K562 (cell line): ENCODE data around the gene PFN3. TPM values are rescaled to one million over a fixed set of nuclear protein-coding genes. Genes with fewer than 3 reads are reported as not detected.
A peak's percentile ranks its signal among the peaks of the same experiment; 100 is the strongest.

ENCODE experiments used
- DPF2 ChIP-seq: fragments of 450-650 bp; IDR thresholded peaks from 2 replicates; pipeline ENCODE4 v1.6.1; 2016
- E2F4 ChIP-seq: sonication (generic); formaldehyde crosslinking; IDR thresholded peaks from 2 replicates; pipeline ENCODE4 v1.8.0; 2022; ENCODE audit warnings: mild to moderate bottlenecking, low read depth, missing genetic modification reagents
- EGR1 ChIP-seq: fragments of 450-650 bp; conservative IDR thresholded peaks from 2 replicates; pipeline ENCODE4 v1.6.1; 2017; ENCODE audit warnings: mild to moderate bottlenecking
- FOS ChIP-seq: IDR thresholded peaks from 3 replicates; pipeline ENCODE4 v1.6.1; 2011; ENCODE audit not compliant: insufficient read length; ENCODE audit errors: extremely low read depth
- HDAC1 ChIP-seq, 2 experiments: fragments of 450-650 bp; IDR thresholded peaks; 2 replicates each; pipeline ENCODE4 v1.6.1; 2016 to 2017; ENCODE audit warnings: inconsistent platforms in 1 of 2, mild to moderate bottlenecking in 1 of 2, moderate library complexity in 1 of 2
- HEY1 ChIP-seq: fragments of 250-450 bp; sonication (Bioruptor Pico); IDR thresholded peaks from 2 replicates; pipeline ENCODE4 v1.5.0; 2020; ENCODE audit warnings: mild to moderate bottlenecking, moderate library complexity, borderline replicate concordance
- JUNB ChIP-seq: fragments of 450-650 bp; formaldehyde crosslinking; conservative IDR thresholded peaks from 2 replicates; pipeline ENCODE4 v1.4.0; 2020; ENCODE audit warnings: mild to moderate bottlenecking
- KLF16 ChIP-seq: IDR thresholded peaks from 2 replicates; pipeline ENCODE4 v1.6.1; 2016; ENCODE audit warnings: antibody characterized with exemption
- LEF1 ChIP-seq: fragments of 450-650 bp; IDR thresholded peaks from 2 replicates; pipeline ENCODE4 v1.6.1; 2016; ENCODE audit warnings: mild to moderate bottlenecking
- NFXL1 ChIP-seq: fragments of 450-650 bp; formaldehyde crosslinking; IDR thresholded peaks from 2 replicates; pipeline ENCODE4 v1.4.0; 2021; ENCODE audit warnings: mild to moderate bottlenecking
- RAD51 ChIP-seq: fragments of 450-650 bp; IDR thresholded peaks from 2 replicates; pipeline ENCODE4 v1.7.1; 2016; ENCODE audit warnings: low read depth, mild to moderate bottlenecking, borderline replicate concordance
- RBFOX2 ChIP-seq: fragments of 200-400 bp; formaldehyde crosslinking; IDR thresholded peaks from 2 replicates; pipeline ENCODE4 v1.6.1; 2017; ENCODE audit warnings: low read depth, mild to moderate bottlenecking, low read length, moderate library complexity
- SAFB ChIP-seq: fragments of 200-400 bp; formaldehyde crosslinking; IDR thresholded peaks from 2 replicates; pipeline ENCODE4 v1.6.1; 2017; ENCODE audit warnings: low read depth, low read length, borderline replicate concordance
- SMARCA4 ChIP-seq: fragments of 450-650 bp; IDR thresholded peaks from 2 replicates; pipeline ENCODE4 v1.6.1; 2016
- STAT6 ChIP-seq: sonication (generic); formaldehyde crosslinking; IDR thresholded peaks from 2 replicates; pipeline ENCODE4 v1.8.1; 2023; ENCODE audit warnings: mild to moderate bottlenecking, missing genetic modification reagents
- TARDBP ChIP-seq: fragments of 450-650 bp; IDR thresholded peaks from 2 replicates; pipeline ENCODE4 v1.6.1; 2016
- TRIM28 ChIP-seq: fragments of 450-650 bp; IDR thresholded peaks from 2 replicates; pipeline ENCODE4 v1.6.1; 2017
- TSC22D4 ChIP-seq: fragments of 450-650 bp; IDR thresholded peaks from 2 replicates; pipeline ENCODE4 v1.6.1; 2016; ENCODE audit warnings: missing genetic modification characterization, missing biosample characterization, control low read depth
- ZNF184 ChIP-seq: sonication (generic); formaldehyde crosslinking; IDR thresholded peaks from 2 replicates; pipeline ENCODE4 v1.5.0; 2020; ENCODE audit warnings: missing genetic modification reagents
- ZNF280A ChIP-seq: fragments of 450-650 bp; IDR thresholded peaks from 2 replicates; pipeline ENCODE4 v1.6.1; 2018; ENCODE audit warnings: mild to moderate bottlenecking, low read depth; ENCODE audit not compliant: partially characterized antibody
- ZNF384 ChIP-seq: IDR thresholded peaks from 2 replicates; pipeline ENCODE4 v1.6.1; 2012; ENCODE audit warnings: low read depth, low read length, improper control_type of control experiment
- polyA plus RNA-seq, 8 experiments: library from polyadenylated mRNA; depleted of rRNA in 4 of 8; stranded (reverse) in 5 of 8; unstranded in 3 of 8; fragments of >200 nt; fragmentation: Nextera tagmentation in 2 of 8; fragmentation: Illumina TruSeq in 1 of 8; extraction: Ambion mirVana in 2 of 8; extraction: Trizol in 1 of 8; gene quantifications; 2 replicates each; pipeline versions ENCODE4 v1.2.1 to v1.2.3, GENCODE V29; 2011 to 2014; ENCODE audit warnings: inconsistent platforms in 1 of 8, missing spikeins in 1 of 8
- total RNA-seq, 7 experiments: library from RNA; depleted of rRNA in 6 of 7; stranded (reverse); fragments of >200 nt in 6 of 7; fragmentation: Illumina TruSeq in 2 of 7; extraction: Trizol in 2 of 7; gene quantifications; 2 replicates each; pipeline versions ENCODE4 v1.2.1 to v1.2.3, GENCODE V29; 2011 to 2021; ENCODE audit warnings: low replicate concordance in 1 of 7
- TF ChIP-seq, protein P1 (sequence below): fragments of 450-650 bp; formaldehyde crosslinking; IDR thresholded peaks from 2 replicates; pipeline ENCODE4 v1.4.0; 2020; ENCODE audit warnings: mild to moderate bottlenecking, moderate library complexity

The PFN3 gene
- total and polyA plus RNA-seq, 9 of the 15 experiments (the other 6 are each of a cell fraction or from before 2014, with no cell fraction given) = not detected

GRCh38 chr5:177362610-177363507, 37.6 kb downstream of the PFN3 start (continued):
- no peak for TF ChIP-seq STAT6 (CRISPR knock-in tag)
- TF ChIP-seq ZNF384 = no peak
- peak; percentile 62 for TF ChIP-seq RBFOX2
- TF ChIP-seq EGR1 = peak; percentile 53
- TF ChIP-seq TRIM28 = no peak
- TF ChIP-seq, protein P1, sequence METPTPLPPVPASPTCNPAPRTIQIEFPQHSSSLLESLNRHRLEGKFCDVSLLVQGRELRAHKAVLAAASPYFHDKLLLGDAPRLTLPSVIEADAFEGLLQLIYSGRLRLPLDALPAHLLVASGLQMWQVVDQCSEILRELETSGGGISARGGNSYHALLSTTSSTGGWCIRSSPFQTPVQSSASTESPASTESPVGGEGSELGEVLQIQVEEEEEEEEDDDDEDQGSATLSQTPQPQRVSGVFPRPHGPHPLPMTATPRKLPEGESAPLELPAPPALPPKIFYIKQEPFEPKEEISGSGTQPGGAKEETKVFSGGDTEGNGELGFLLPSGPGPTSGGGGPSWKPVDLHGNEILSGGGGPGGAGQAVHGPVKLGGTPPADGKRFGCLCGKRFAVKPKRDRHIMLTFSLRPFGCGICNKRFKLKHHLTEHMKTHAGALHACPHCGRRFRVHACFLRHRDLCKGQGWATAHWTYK (CRISPR knock-in tag) = no peak
- TF ChIP-seq LEF1 = no peak
- TF ChIP-seq FOS = no peak
- TF ChIP-seq KLF16 = no peak
- no peak for TF ChIP-seq NFXL1 (CRISPR knock-in tag)
- TF ChIP-seq E2F4 = no peak
- TF ChIP-seq DPF2 = peak; percentile 21; the same call in 1 of the 2 replicates
- peak in 1 of 2 experiments; percentile 38; a peak in 2 of 4 replicates for TF ChIP-seq HDAC1 (IDR thresholded peaks at IDR 0.05)
- no peak for TF ChIP-seq TSC22D4 (tag)
- no peak for TF ChIP-seq JUNB
- no peak for TF ChIP-seq TARDBP
- no peak for TF ChIP-seq SMARCA4
- no peak for TF ChIP-seq ZNF184 (CRISPR knock-in tag)
- no peak for TF ChIP-seq SAFB
- TF ChIP-seq RAD51 = no peak
- no peak for TF ChIP-seq HEY1 (CRISPR knock-in tag)
- TF ChIP-seq ZNF280A = no peak
